OCI-LY1 (cell line): ENCODE results near the gene UNC13C.

Source experiments
- CTCF ChIP-seq: fragments of 200-600 bp; sonication (generic), shearing (Covaris generic); IDR thresholded peaks from 2 replicates; pipeline ENCODE4 v1.5.1; 2017; ENCODE audit warnings: mild to moderate bottlenecking, antibody characterized with exemption, low read length, moderate library complexity, mixed read lengths
- EZH2 ChIP-seq: fragments of 200-600 bp; sonication (generic), shearing (Covaris generic); IDR thresholded peaks from 2 replicates; pipeline ENCODE4 v1.8.0; 2017; ENCODE audit warnings: borderline replicate concordance, mixed run types, mild to moderate bottlenecking, antibody characterized with exemption, low read length, moderate library complexity, mixed read lengths

- TF ChIP-seq EZH2 (no peak), CTCF (no peak)
These were observed 9.2 kb downstream of the UNC13C start for GRCh38 chr15:53987480-53987879.
